ENCODE measurements around the gene SLC25A4.
A peak's percentile ranks its signal among the peaks of the same experiment; 100 is the strongest.
"Not testable (repeated sequence)": the region's sequence is repeated elsewhere in the genome, so short reads cannot be mapped to it uniquely, and the experiment has no call there.

SLC25A4 gene

DNA sequence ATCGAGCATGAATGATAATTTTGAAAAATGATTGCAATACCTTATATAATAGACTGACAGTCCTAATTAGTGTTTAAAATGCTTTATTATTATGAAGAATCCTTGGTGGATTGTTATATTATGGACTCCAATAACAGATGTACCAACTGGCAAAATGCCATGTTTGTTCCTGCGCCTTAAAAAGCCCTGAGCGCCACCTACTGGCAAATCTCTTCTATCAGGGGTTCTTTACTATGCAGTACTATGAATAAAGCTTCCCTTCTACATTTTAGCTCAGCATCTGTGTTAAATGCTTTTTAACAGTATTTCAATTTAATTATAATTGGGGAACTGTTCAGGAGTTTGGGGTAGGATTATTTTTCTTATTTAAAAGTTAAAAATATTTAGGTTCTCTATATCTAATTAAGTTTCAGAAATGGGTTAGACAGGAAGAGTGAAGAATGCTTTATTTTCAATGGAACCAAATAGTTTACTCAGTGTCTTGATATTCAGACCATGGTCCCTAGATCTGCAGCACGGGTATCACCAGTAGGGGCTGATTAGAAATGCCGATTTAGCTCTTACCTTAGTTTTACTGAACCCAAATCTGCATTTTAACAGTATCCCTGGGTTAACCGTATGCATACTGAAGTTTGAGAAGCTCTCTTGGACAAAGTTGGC, 40.7 kb downstream of the SLC25A4 start:
- DNase-seq (ENCODE audit: low spot score) = peak; percentile 93

GRCh38 chr4:185186769-185187168, 43.7 kb downstream of the SLC25A4 start:
- DNase-seq (ENCODE audit: low spot score) = no peak

- peak; percentile 40 for DNase-seq (ENCODE audit: low spot score)
Measured at GRCh38 chr4:185189606-185190305, 46.7 kb downstream of the SLC25A4 start.

GRCh38 chr4:185190306-185190856, 47.3 kb downstream of the SLC25A4 start:
- DNase-seq (ENCODE audit: low spot score) = peak; percentile 63

GRCh38 chr4:185192059-185192458, 49.0 kb downstream of the SLC25A4 start:
- no peak for DNase-seq (ENCODE audit: low spot score)

DNA sequence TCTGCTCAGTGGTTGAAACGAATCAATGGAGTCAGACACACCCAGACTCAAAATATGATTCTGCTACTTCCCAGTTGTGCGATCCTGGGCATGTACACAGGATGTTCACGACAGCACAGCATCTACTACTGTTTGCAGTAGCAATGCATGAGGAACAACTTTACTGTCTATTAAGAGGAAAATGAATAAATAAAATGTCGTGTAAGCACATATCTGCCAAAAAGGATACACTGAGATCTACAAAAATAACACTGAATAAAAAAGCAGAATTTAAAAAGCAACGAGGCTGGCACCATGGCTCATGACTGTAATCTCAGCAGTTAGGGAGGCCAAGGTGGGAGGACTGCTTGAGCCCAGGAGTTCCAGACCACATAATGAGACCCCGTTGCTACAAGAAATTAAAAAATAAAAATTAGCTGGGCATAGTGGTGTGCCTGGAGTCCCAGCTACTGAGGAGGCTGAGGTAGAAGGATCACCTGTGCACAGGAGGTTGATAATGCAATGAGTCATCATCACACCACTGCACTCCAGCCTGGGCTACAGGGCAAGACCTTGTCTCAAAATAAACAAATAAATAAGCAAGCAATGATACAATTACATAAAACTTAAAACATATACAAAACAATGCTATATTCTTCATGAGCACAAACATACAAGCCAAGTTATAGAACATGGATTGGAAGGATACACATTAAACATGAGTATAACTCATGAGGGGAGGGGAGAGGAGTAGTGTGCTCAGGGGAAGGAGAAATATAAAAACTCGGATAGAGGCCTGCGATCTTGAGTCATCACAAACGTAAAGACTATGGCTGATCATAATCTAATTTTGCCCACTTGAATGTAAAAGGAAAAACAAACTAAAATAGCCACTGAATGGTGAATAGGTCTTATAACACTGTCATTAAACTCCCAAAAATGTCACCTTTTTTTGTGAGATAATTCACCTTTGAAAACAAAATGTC, 52.1 kb downstream of the SLC25A4 start:
- DNase-seq (ENCODE audit: low spot score) = no peak

GRCh38 chr4:185196437-185196836, 53.4 kb downstream of the SLC25A4 start:
- no peak for DNase-seq (ENCODE audit: low spot score)

- DNase-seq (ENCODE audit: low spot score) = not testable (repeated sequence)
Measured at GRCh38 chr4:185198189-185198588, 55.1 kb downstream of the SLC25A4 start.
